Activated CD4-positive, alpha-beta memory T cell treated with anti-CD3 and anti-CD28 coated beads for 36 hours (primary cell): ENCODE data around the gene SIGLEC12. TPM values are rescaled to one million over a fixed set of nuclear protein-coding genes. Genes with fewer than 3 reads are reported as not detected.
A peak's percentile ranks its signal among the peaks of the same experiment; 100 is the strongest.
"Not testable (repeated sequence)": the region's sequence is repeated elsewhere in the genome, so short reads cannot be mapped to it uniquely, and the experiment has no call there.

Experiments used
- CTCF ChIA-PET: fragments of 350-600 bp; sonication (Branson Sonifier 250); formaldehyde crosslinking; loops from one replicate; lab custom pipeline; 2021; ENCODE audit warnings: antibody characterized with exemption, inconsistent platforms; lab: Charles Lee
- POLR2A ChIA-PET: fragments of 350-600 bp; sonication (Branson Sonifier 250); formaldehyde crosslinking; loops from one replicate; lab custom pipeline; 2021; ENCODE audit warnings: antibody characterized with exemption; lab: Charles Lee
- DNase-seq: peaks from one replicate; pipeline ENCODE4 v3.0.0-alpha.2; 2020
- H3K27ac Mint-ChIP-seq: one replicate; pipeline ENCODE4 v1.8.0; 2021; ENCODE audit warnings: mixed read lengths
- H3K27me3 Mint-ChIP-seq: one replicate; pipeline ENCODE4 v1.8.0; 2021; ENCODE audit warnings: mixed read lengths
- H3K36me3 Mint-ChIP-seq: one replicate; pipeline ENCODE4 v1.8.0; 2021; ENCODE audit warnings: mixed read lengths
- H3K4me1 Mint-ChIP-seq: one replicate; pipeline ENCODE4 v1.8.0; 2021; ENCODE audit warnings: low read depth, mixed read lengths
- H3K4me3 Mint-ChIP-seq: one replicate; pipeline ENCODE4 v1.8.0; 2021; ENCODE audit warnings: mild to moderate bottlenecking, mixed read lengths
- H3K9me3 Mint-ChIP-seq: one replicate; pipeline ENCODE4 v1.8.0; 2021; ENCODE audit warnings: mixed read lengths
- intact Hi-C: fragments of 100-400 bp; cut with micrococcal nuclease; formaldehyde crosslinking; loops from one replicate; pipeline ENCODE4 v1.15.1; 2023
- total RNA-seq, 2 experiments: library from RNA; stranded (reverse); gene quantifications; one replicate each; pipeline ENCODE4 v1.2.3, GENCODE V29; 2021

The SIGLEC12 gene
- total RNA-seq, 2 experiments from 2014 or later = 0.22 to 0.24 TPM

DNA sequence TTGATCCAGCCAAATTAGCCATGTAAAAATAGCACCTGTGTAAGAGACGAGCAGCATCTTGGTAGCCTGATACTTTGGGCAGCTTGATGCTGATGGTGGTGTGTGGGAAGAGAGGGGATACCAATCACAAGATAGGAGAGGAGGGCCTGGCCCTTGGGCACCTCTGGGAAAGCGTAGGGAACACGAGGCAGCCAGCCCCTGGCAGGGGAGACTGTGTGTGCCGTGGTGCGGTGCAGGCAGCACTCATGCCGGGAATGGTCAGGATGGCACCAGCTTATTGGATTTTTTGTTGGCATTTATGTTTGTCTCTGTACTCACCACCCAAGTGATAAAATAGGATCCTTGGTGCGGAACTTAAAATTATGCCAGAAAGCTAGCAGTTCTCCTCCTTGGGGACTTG is 53.6 kb downstream of the SIGLEC12 start:
- ChIA-PET POLR2A (interaction anchor here (1.0 kb wide), 1 partner anchor 80 kb away, joined by 3 read pairs; no protein-coding TSS in a partner anchor), CTCF (interaction anchor here (1.4 to 3.3 kb wide), 2 partner anchors 25 to 68 kb away, joined by 4 to 15 read pairs; no protein-coding TSS in a partner anchor)
- peaks cover 53% of the 10 kb centered on the region for H3K4me1 Mint-ChIP-seq
- H3K4me3 Mint-ChIP-seq = peak overlapping the region; percentile 51
- H3K27ac Mint-ChIP-seq = peak overlapping the region; percentile 93
- peaks cover 52% of the 10 kb centered on the region for H3K9me3 Mint-ChIP-seq
- H3K27me3 Mint-ChIP-seq = no peaks in the 10 kb centered on the region
- DNase-seq = no peak
- intact Hi-C loops = loop anchor here (2.0 to 5.0 kb wide), 3 partner anchors 25 to 336 kb away; no protein-coding TSS in a partner anchor
- H3K36me3 Mint-ChIP-seq = peaks cover 27% of the 10 kb centered on the region

GRCh38 chr19:51447510-51447909 is 54.1 kb downstream of the SIGLEC12 start:
- peak overlapping the region; percentile 93 for H3K27ac Mint-ChIP-seq
- H3K27me3 Mint-ChIP-seq, DNase-seq, POLR2A ChIA-PET, H3K4me3 Mint-ChIP-seq: not testable (repeated sequence)
- H3K4me1 Mint-ChIP-seq = peaks cover 58% of the 10 kb centered on the region
- intact Hi-C loops = loop anchor here (5.0 kb wide), 1 partner anchor 335 kb away; no protein-coding TSS in a partner anchor
- peaks cover 28% of the 10 kb centered on the region for H3K36me3 Mint-ChIP-seq
- peaks cover 52% of the 10 kb centered on the region for H3K9me3 Mint-ChIP-seq
- CTCF ChIA-PET = interaction anchor here (1.4 to 3.3 kb wide), 2 partner anchors 26 to 69 kb away, joined by 4 to 15 read pairs; no protein-coding TSS in a partner anchor

GRCh38 chr19:51441410-51442390 is 59.9 kb downstream of the SIGLEC12 start:
- Mint-ChIP-seq H3K36me3 (peaks cover 7% of the 10 kb centered on the region), H3K9me3 (peaks cover 13% of the 10 kb centered on the region), H3K4me1 (peaks cover 60% of the 10 kb centered on the region), H3K4me3 (peak overlapping the region; percentile 81), H3K27me3 (peaks cover 2% of the 10 kb centered on the region), H3K27ac (peak overlapping the region; percentile 97)
- DNase-seq = peak; percentile 97
- ChIA-PET POLR2A (interaction anchor here (1.0 to 1.9 kb wide), 7 partner anchors 9 to 74 kb away, joined by 3 to 9 read pairs (median 5); partner anchors contain the start of gene NKG7), CTCF (interaction anchor here (0.6 to 7.0 kb wide), 15 partner anchors 9 to 327 kb away, joined by 3 to 55 read pairs (median 6); partner anchors contain the start of gene SIGLEC10)
- intact Hi-C loops = loop anchor here (1.0 kb wide), 5 partner anchors 10 to 344 kb away; partner anchors contain the start of gene ETFB

Other genes starting within 250 kb of the SIGLEC12 start
- under 1 TPM; 0.07 to 0.24 TPM for gene IGLON5, start 190.2 kb downstream of the SIGLEC12 start, total RNA-seq
- 1 to 10 TPM; 3.2 to 3.5 TPM for gene VSIG10L, start 159.7 kb downstream of the SIGLEC12 start, total RNA-seq
- 100 to 1,000 TPM; 190 to 193 TPM for gene ETFB, start 135.4 kb downstream of the SIGLEC12 start, total RNA-seq
- gene CLDND2, start 132.8 kb downstream of the SIGLEC12 start, total RNA-seq = 1 to 10 TPM; 2.8 to 4.8 TPM
- gene NKG7, start 129.1 kb downstream of the SIGLEC12 start, total RNA-seq = 100 to 1,000 TPM; 140 to 149 TPM
- under 1 TPM; 0.36 to 0.64 TPM for gene LIM2, start 113.8 kb downstream of the SIGLEC12 start, total RNA-seq
- gene C19orf84, start 111.2 kb downstream of the SIGLEC12 start, total RNA-seq = not detected
- under 1 TPM; 0.19 to 0.26 TPM for gene SIGLEC10, start 84.2 kb downstream of the SIGLEC12 start, total RNA-seq
- gene SIGLEC8, start 43.3 kb downstream of the SIGLEC12 start, total RNA-seq = not detected
- not detected for gene CEACAM18, start 23.3 kb downstream of the SIGLEC12 start, total RNA-seq
- not detected for gene SIGLEC6, start 29.9 kb upstream of the SIGLEC12 start, total RNA-seq
- gene ZNF175, start 69.5 kb upstream of the SIGLEC12 start, total RNA-seq = 1 to 10 TPM; 7.1 to 7.9 TPM
- gene SIGLEC5, start 128.6 kb upstream of the SIGLEC12 start, total RNA-seq = not detected
- not detected for gene SIGLEC14, start 145.0 kb upstream of the SIGLEC12 start, total RNA-seq
- 10 to 100 TPM in 1 of 2 experiments, 1 to 10 TPM in 1; 10.0 to 14.2 TPM for gene SPACA6, start 191.5 kb upstream of the SIGLEC12 start, total RNA-seq
- not detected for gene HAS1, start 222.2 kb upstream of the SIGLEC12 start, total RNA-seq